ENCODE results near the gene GSTA4. TPM values are rescaled to one million over a fixed set of nuclear protein-coding genes. Genes with fewer than 3 reads are reported as not detected.
"Not testable (repeated sequence)": the region's sequence is repeated elsewhere in the genome, so short reads cannot be mapped to it uniquely, and the experiment has no call there.

Gene GSTA4
- total and polyA plus RNA-seq, 2 experiments from 2014 or later = 19.3 to 29.9 TPM

DNA sequence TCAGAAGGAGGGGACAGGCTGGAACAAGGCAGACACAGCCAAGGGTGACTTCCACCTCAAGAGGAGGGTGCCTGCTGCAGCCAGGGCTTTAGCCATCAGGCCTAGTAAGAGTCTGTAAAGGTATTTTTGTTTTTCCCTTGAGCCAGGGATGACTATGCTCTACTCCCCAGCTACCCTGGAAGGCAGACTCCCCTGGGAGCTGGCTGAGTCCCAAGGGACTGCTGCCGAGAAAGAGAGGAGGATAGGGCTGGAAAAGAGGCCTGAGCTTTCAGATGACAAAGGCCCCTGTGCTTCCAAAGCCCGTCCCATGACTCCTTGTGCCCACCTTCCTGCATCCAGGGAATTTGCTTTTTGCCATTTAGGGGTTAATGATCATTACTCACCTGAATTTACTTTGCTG lies 14.0 kb upstream of the GSTA4 start:
- H3K4me3 Mint-ChIP-seq = no peak overlapping the region
- peaks cover 2% of the 10 kb centered on the region for H3K27me3 Mint-ChIP-seq (ENCODE audit: insufficient read depth, low read depth, poor library complexity)
- H3K36me3 ChIP-seq (ENCODE audit: insufficient read depth) = peaks cover 5% of the 10 kb centered on the region; the same call in 1 of the 2 replicates
- no peaks in the 10 kb centered on the region for H3F3A ChIP-seq (replicated peaks; ENCODE audit: low read depth)
- DNase-seq (ENCODE audit: low spot score) = no peak
- no peak overlapping the region for H2AFZ ChIP-seq
- H3K9me3 Mint-ChIP-seq = no peaks in the 10 kb centered on the region
- no peak for TF ChIP-seq STAT1 (IDR thresholded peaks at IDR 0.05; ENCODE audit: unreplicated experiment)
- H3K9me2 ChIP-seq (ENCODE audit: insufficient read depth) = no peaks in the 10 kb centered on the region
- H4K20me1 ChIP-seq (replicated peaks; ENCODE audit: insufficient read depth) = 0 out of 2 replicates have a peak, but pooled peaks cover 4% of the 10 kb centered on the region
- H3K27me3 ChIP-seq (ENCODE audit: insufficient read depth) = no peaks in the 10 kb centered on the region
- H3K36me3 Mint-ChIP-seq (ENCODE audit: low read depth) = peaks cover 36% of the 10 kb centered on the region
- H3K4me1 ChIP-seq (ENCODE audit: insufficient read depth) = no peaks in the 10 kb centered on the region
- H3K79me2 ChIP-seq (replicated peaks; ENCODE audit: insufficient read depth) = no peaks in the 10 kb centered on the region
- no peak overlapping the region for H3K4me2 ChIP-seq
- no peak for ATAC-seq
- H3K4me3 ChIP-seq = no peak overlapping the region
- no peak overlapping the region for H3K27ac ChIP-seq (ENCODE audit: low read depth)
- H3K27ac Mint-ChIP-seq = no peak overlapping the region; the same call in 1 of the 2 replicates
- H3K4me1 Mint-ChIP-seq = peaks cover 5% of the 10 kb centered on the region; the same call in 2 of the 3 replicates

DNA sequence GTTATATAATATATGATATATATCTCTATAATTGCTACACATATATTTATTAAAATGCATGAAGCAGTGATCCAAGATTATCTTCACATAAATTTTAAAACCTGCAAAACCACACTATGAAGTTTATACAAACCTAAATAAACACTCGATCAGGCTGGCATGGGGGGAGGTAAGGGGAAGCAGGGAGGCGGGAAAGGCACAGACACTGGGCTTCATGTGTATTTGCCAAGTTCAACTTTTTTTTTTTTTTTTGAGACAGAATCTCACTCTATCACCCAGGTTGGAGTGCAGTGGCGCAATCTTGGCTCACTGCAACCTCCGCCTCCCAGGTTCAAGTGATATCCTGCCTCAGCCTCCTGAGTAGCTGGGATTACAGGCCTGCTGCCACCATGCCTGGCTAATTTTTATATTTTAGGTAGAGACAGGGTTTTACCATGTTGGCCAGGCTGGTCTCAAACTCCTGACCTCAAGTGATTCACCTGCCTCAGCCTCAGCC lies 13.2 kb upstream of the GSTA4 start:
- H3K4me3 Mint-ChIP-seq; H3F3A ChIP-seq (replicated peaks; ENCODE audit: low read depth); ATAC-seq: not testable (repeated sequence)

DNA sequence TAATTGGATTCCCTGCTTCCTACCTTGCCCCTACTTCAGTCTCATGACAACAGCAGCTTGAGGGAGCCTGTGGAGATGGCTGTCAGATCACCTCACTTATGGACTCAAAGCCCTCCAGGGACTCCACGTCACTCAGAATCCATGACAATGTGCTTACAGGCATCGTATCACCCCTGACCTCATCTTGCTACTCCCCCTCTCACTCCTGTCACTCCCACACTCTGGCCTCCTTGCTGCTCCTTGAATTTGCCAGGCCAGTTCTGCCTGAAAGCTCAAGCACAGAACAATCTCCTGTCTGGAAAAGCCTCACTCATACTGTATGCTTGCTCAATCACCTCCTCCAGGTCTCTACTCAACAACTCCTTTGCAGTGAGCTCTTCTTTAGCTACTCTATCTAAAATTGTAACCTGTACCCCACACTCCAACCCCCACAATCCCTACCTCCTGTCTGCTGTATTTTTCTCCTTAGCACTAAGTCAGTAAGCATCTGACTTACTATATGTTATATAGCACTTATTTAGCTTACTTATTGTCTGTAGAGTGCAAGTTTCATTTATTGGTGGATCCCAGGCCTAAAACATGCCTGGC lies 10.7 kb upstream of the GSTA4 start:
- H3K9me3 Mint-ChIP-seq = no peaks in the 10 kb centered on the region
- peak; percentile 83 for ATAC-seq
- no peak overlapping the region for H3K27ac Mint-ChIP-seq

More for the DNA sequence above, 13.2 kb upstream of the GSTA4 start:
- not testable (repeated sequence) for H3K27ac Mint-ChIP-seq; H3K27me3 Mint-ChIP-seq (ENCODE audit: insufficient read depth, low read depth, poor library complexity); H3K9me3 Mint-ChIP-seq; H3K79me2 ChIP-seq (replicated peaks; ENCODE audit: insufficient read depth); H3K36me3 ChIP-seq (ENCODE audit: insufficient read depth); H3K4me2 ChIP-seq; H4K20me1 ChIP-seq (replicated peaks; ENCODE audit: insufficient read depth); H3K4me3 ChIP-seq; H3K27ac ChIP-seq (ENCODE audit: low read depth); H3K27me3 ChIP-seq (ENCODE audit: insufficient read depth); H3K9me2 ChIP-seq (ENCODE audit: insufficient read depth); H3K4me1 Mint-ChIP-seq; H2AFZ ChIP-seq; DNase-seq (ENCODE audit: low spot score); H3K4me1 ChIP-seq (ENCODE audit: insufficient read depth)
- peaks cover 33% of the 10 kb centered on the region for H3K36me3 Mint-ChIP-seq (ENCODE audit: low read depth)

More for the DNA sequence above, 10.7 kb upstream of the GSTA4 start:
- Histone ChIP-seq H3K36me3 (ENCODE audit: insufficient read depth) (peaks cover 7% of the 10 kb centered on the region), H3F3A (replicated peaks; ENCODE audit: low read depth) (no peaks in the 10 kb centered on the region), H3K4me1 (ENCODE audit: insufficient read depth) (no peaks in the 10 kb centered on the region), H2AFZ (no peak overlapping the region), H3K79me2 (replicated peaks; ENCODE audit: insufficient read depth) (no peaks in the 10 kb centered on the region), H3K4me2 (no peak overlapping the region), H3K27me3 (ENCODE audit: insufficient read depth) (no peaks in the 10 kb centered on the region), H3K4me3 (no peak overlapping the region), H3K9me2 (ENCODE audit: insufficient read depth) (no peaks in the 10 kb centered on the region), H3K27ac (ENCODE audit: low read depth) (no peak overlapping the region), H4K20me1 (replicated peaks; ENCODE audit: insufficient read depth) (0 out of 2 replicates have a peak, but pooled peaks cover 4% of the 10 kb centered on the region)
- TF ChIP-seq EZH2phosphoT487 (IDR thresholded peaks at IDR 0.05; ENCODE audit: unreplicated experiment) = no peak
- TF ChIP-seq, protein P1, sequence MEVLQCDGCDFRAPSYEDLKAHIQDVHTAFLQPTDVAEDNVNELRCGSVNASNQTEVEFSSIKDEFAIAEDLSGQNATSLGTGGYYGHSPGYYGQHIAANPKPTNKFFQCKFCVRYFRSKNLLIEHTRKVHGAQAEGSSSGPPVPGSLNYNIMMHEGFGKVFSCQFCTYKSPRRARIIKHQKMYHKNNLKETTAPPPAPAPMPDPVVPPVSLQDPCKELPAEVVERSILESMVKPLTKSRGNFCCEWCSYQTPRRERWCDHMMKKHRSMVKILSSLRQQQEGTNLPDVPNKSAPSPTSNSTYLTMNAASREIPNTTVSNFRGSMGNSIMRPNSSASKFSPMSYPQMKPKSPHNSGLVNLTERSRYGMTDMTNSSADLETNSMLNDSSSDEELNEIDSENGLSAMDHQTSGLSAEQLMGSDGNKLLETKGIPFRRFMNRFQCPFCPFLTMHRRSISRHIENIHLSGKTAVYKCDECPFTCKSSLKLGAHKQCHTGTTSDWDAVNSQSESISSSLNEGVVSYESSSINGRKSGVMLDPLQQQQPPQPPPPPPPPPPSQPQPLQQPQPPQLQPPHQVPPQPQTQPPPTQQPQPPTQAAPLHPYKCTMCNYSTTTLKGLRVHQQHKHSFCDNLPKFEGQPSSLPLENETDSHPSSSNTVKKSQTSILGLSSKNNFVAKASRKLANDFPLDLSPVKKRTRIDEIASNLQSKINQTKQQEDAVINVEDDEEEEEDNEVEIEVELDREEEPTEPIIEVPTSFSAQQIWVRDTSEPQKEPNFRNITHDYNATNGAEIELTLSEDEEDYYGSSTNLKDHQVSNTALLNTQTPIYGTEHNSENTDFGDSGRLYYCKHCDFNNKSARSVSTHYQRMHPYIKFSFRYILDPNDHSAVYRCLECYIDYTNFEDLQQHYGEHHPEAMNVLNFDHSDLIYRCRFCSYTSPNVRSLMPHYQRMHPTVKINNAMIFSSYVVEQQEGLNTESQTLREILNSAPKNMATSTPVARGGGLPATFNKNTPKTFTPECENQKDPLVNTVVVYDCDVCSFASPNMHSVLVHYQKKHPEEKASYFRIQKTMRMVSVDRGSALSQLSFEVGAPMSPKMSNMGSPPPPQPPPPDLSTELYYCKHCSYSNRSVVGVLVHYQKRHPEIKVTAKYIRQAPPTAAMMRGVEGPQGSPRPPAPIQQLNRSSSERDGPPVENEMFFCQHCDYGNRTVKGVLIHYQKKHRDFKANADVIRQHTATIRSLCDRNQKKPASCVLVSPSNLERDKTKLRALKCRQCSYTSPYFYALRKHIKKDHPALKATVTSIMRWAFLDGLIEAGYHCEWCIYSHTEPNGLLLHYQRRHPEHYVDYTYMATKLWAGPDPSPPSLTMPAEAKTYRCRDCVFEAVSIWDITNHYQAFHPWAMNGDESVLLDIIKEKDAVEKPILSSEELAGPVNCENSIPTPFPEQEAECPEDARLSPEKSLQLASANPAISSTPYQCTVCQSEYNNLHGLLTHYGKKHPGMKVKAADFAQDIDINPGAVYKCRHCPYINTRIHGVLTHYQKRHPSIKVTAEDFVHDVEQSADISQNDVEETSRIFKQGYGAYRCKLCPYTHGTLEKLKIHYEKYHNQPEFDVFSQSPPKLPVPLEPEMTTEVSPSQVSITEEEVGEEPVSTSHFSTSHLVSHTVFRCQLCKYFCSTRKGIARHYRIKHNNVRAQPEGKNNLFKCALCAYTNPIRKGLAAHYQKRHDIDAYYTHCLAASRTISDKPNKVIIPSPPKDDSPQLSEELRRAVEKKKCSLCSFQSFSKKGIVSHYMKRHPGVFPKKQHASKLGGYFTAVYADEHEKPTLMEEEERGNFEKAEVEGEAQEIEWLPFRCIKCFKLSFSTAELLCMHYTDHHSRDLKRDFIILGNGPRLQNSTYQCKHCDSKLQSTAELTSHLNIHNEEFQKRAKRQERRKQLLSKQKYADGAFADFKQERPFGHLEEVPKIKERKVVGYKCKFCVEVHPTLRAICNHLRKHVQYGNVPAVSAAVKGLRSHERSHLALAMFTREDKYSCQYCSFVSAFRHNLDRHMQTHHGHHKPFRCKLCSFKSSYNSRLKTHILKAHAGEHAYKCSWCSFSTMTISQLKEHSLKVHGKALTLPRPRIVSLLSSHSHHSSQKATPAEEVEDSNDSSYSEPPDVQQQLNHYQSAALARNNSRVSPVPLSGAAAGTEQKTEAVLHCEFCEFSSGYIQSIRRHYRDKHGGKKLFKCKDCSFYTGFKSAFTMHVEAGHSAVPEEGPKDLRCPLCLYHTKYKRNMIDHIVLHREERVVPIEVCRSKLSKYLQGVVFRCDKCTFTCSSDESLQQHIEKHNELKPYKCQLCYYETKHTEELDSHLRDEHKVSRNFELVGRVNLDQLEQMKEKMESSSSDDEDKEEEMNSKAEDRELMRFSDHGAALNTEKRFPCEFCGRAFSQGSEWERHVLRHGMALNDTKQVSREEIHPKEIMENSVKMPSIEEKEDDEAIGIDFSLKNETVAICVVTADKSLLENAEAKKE (CRISPR knock-in tag; IDR thresholded peaks at IDR 0.05) = no peak
- TF ChIP-seq POLR2AphosphoS5 (IDR thresholded peaks at IDR 0.05; ENCODE audit: low read depth) = no peak
- no peak for TF ChIP-seq JUNB (IDR thresholded peaks at IDR 0.05; ENCODE audit: unreplicated experiment)
- no peak for TF ChIP-seq STAT1 (IDR thresholded peaks at IDR 0.05; ENCODE audit: unreplicated experiment)
- DNase-seq (ENCODE audit: low spot score) = peak; percentile 3
- Mint-ChIP-seq H3K4me1 (peaks cover 5% of the 10 kb centered on the region; the same call in 2 of the 3 replicates), H3K27me3 (ENCODE audit: insufficient read depth, low read depth, poor library complexity) (no peaks in the 10 kb centered on the region), H3K4me3 (no peak overlapping the region), H3K36me3 (ENCODE audit: low read depth) (peaks cover 20% of the 10 kb centered on the region)
